ENCODE data around the gene FOXJ1.
"Not testable (repeated sequence)": the region's sequence is repeated elsewhere in the genome, so short reads cannot be mapped to it uniquely, and the experiment has no call there.

FOXJ1 gene

GRCh38 chr17:76141212-76142038 lies at the start of gene FOXJ1:
Gene FOXJ1 (minus strand): TSS chr17:76141245. CDS start chr17:76140395, 850 bp downstream.
- peak; percentile 86 to 88 for DNase-seq (ENCODE audit: low read depth in 2 of 2)

GRCh38 chr17:76189741-76190140 lies 48.7 kb upstream of the FOXJ1 start:
- DNase-seq (ENCODE audit: low read depth in 2 of 2): no peak

- no peak for DNase-seq (ENCODE audit: low read depth in 2 of 2)
Observed at GRCh38 chr17:76189247-76189646, 48.2 kb upstream of the FOXJ1 start.

- DNase-seq (ENCODE audit: low read depth in 2 of 2): no peak
Observed at GRCh38 chr17:76188213-76189016, 47.4 kb upstream of the FOXJ1 start.

GRCh38 chr17:76186774-76187173 lies 45.7 kb upstream of the FOXJ1 start:
- not testable (repeated sequence) for DNase-seq (ENCODE audit: low read depth in 2 of 2)

GRCh38 chr17:76184290-76184689 lies 43.2 kb upstream of the FOXJ1 start:
- DNase-seq (ENCODE audit: low read depth in 2 of 2): no peak

GRCh38 chr17:76182016-76182764 lies 41.1 kb upstream of the FOXJ1 start:
- peak; percentile 86 to 88 for DNase-seq (ENCODE audit: low read depth in 2 of 2)

GRCh38 chr17:76179496-76180467 lies 38.7 kb upstream of the FOXJ1 start:
- no peak for DNase-seq (ENCODE audit: low read depth in 2 of 2)

GRCh38 chr17:76178124-76178523 lies 37.1 kb upstream of the FOXJ1 start:
- DNase-seq (ENCODE audit: low read depth in 2 of 2): no peak

- no peak for DNase-seq (ENCODE audit: low read depth in 2 of 2)
Observed at GRCh38 chr17:76176701-76177574, 35.9 kb upstream of the FOXJ1 start.

GRCh38 chr17:76174037-76174436 lies 33.0 kb upstream of the FOXJ1 start:
- DNase-seq (ENCODE audit: low read depth in 2 of 2): no peak

GRCh38 chr17:76173474-76173873 lies 32.4 kb upstream of the FOXJ1 start:
- DNase-seq (ENCODE audit: low read depth in 2 of 2): no peak

- no peak for DNase-seq (ENCODE audit: low read depth in 2 of 2)
Observed at GRCh38 chr17:76171706-76172105, 30.7 kb upstream of the FOXJ1 start.

GRCh38 chr17:76170114-76170513 lies 29.1 kb upstream of the FOXJ1 start:
- no peak for DNase-seq (ENCODE audit: low read depth in 2 of 2)

GRCh38 chr17:76166906-76167305 lies 25.9 kb upstream of the FOXJ1 start:
- DNase-seq (ENCODE audit: low read depth in 2 of 2): no peak

- DNase-seq (ENCODE audit: low read depth in 2 of 2): no peak
Observed at GRCh38 chr17:76166168-76166567, 25.1 kb upstream of the FOXJ1 start.

GRCh38 chr17:76164331-76164730 lies 23.3 kb upstream of the FOXJ1 start:
- no peak for DNase-seq (ENCODE audit: low read depth in 2 of 2)

GRCh38 chr17:76163919-76164318 lies 22.9 kb upstream of the FOXJ1 start:
- DNase-seq (ENCODE audit: low read depth in 2 of 2): no peak

- DNase-seq (ENCODE audit: low read depth in 2 of 2): no peak
Observed at GRCh38 chr17:76161619-76162266, 20.7 kb upstream of the FOXJ1 start.

Measured in stimulated activated CD8-positive, alpha-beta memory T cell treated with anti-CD3 and anti-CD28 coated beads, Interleukin-15, amount 100 ng/mL, for 48 hours (primary cell).